ENCODE results near the gene LCN15. TPM values are rescaled to one million over a fixed set of nuclear protein-coding genes. Genes with fewer than 3 reads are reported as not detected.

Gene LCN15
- polyA plus RNA-seq, 1 donor from 2014 or later, result not detected

- Histone ChIP-seq H3K9me2 (ENCODE audit: insufficient read depth, low read length) (no peaks in the 10 kb centered on the region), H3K9ac (ENCODE audit: low read length) (no peak overlapping the region), H2AFZ (ENCODE audit: low read depth, low read length) (no peak overlapping the region), H3K27me3 (ENCODE audit: insufficient read depth, low read depth, low read length) (no peaks in the 10 kb centered on the region), H3K4me2 (ENCODE audit: low read length) (no peak overlapping the region), H3K4me3 (ENCODE audit: low read length) (no peak overlapping the region), H3F3A (ENCODE audit: insufficient read depth, low read length, poor library complexity, severe bottlenecking) (no peaks in the 10 kb centered on the region), H3K36me3 (ENCODE audit: insufficient read depth, low read length) (no peaks in the 10 kb centered on the region), H4K20me1 (ENCODE audit: insufficient read depth) (no peaks in the 10 kb centered on the region), H3K9me3 (ENCODE audit: low read length) (no peaks in the 10 kb centered on the region), H3K79me2 (replicated peaks; ENCODE audit: insufficient read depth, low read length) (no peaks in the 10 kb centered on the region), H3K27ac (ENCODE audit: low read length) (no peak overlapping the region)
- no peak for TF ChIP-seq RAD21 (conservative IDR thresholded peaks at IDR 0.05)
- no peak for TF ChIP-seq EZH2 (IDR thresholded peaks at IDR 0.05; ENCODE audit: borderline replicate concordance, insufficient read depth, low read length, poor library complexity, severe bottlenecking)
- TF ChIP-seq CTCF (IDR thresholded peaks at IDR 0.05; ENCODE audit: poor library complexity, severe bottlenecking), result no peak
- no peak for TF ChIP-seq MXI1 (conservative IDR thresholded peaks at IDR 0.05; ENCODE audit: poor library complexity, severe bottlenecking)
- no peak for TF ChIP-seq REST (IDR thresholded peaks at IDR 0.05; ENCODE audit: borderline replicate concordance)
- TF ChIP-seq EP300 (conservative IDR thresholded peaks at IDR 0.05; ENCODE audit: poor library complexity, severe bottlenecking), result no peak
- TF ChIP-seq SMC3 (conservative IDR thresholded peaks at IDR 0.05; ENCODE audit: poor library complexity), result no peak
- TF ChIP-seq TAF1 (IDR thresholded peaks at IDR 0.05; ENCODE audit: low read depth), result no peak
- no peak for TF ChIP-seq POLR2AphosphoS5 (IDR thresholded peaks at IDR 0.05)
These were observed 13.0 kb upstream of the LCN15 start for GRCh38 chr9:136777359-136777758.

- Histone ChIP-seq H3K27me3 (ENCODE audit: insufficient read depth, low read depth, low read length) (no peaks in the 10 kb centered on the region), H3K9ac (ENCODE audit: low read length) (no peak overlapping the region), H3K27ac (ENCODE audit: low read length) (no peak overlapping the region), H3K36me3 (ENCODE audit: insufficient read depth, low read length) (no peaks in the 10 kb centered on the region), H3K4me2 (ENCODE audit: low read length) (no peak overlapping the region), H2AFZ (ENCODE audit: low read depth, low read length) (no peak overlapping the region), H4K20me1 (ENCODE audit: insufficient read depth) (no peaks in the 10 kb centered on the region), H3K9me2 (ENCODE audit: insufficient read depth, low read length) (no peaks in the 10 kb centered on the region), H3F3A (ENCODE audit: insufficient read depth, low read length, poor library complexity, severe bottlenecking) (no peaks in the 10 kb centered on the region), H3K79me2 (replicated peaks; ENCODE audit: insufficient read depth, low read length) (no peaks in the 10 kb centered on the region), H3K4me3 (ENCODE audit: low read length) (no peak overlapping the region), H3K9me3 (ENCODE audit: low read length) (no peaks in the 10 kb centered on the region)
- no peak for TF ChIP-seq REST (IDR thresholded peaks at IDR 0.05; ENCODE audit: borderline replicate concordance)
- TF ChIP-seq MXI1 (conservative IDR thresholded peaks at IDR 0.05; ENCODE audit: poor library complexity, severe bottlenecking), result no peak
- TF ChIP-seq EZH2 (IDR thresholded peaks at IDR 0.05; ENCODE audit: borderline replicate concordance, insufficient read depth, low read length, poor library complexity, severe bottlenecking), result no peak
- TF ChIP-seq POLR2AphosphoS5 (IDR thresholded peaks at IDR 0.05), result no peak
- TF ChIP-seq SMC3 (conservative IDR thresholded peaks at IDR 0.05; ENCODE audit: poor library complexity), result no peak
- no peak for TF ChIP-seq TAF1 (IDR thresholded peaks at IDR 0.05; ENCODE audit: low read depth)
- no peak for TF ChIP-seq EP300 (conservative IDR thresholded peaks at IDR 0.05; ENCODE audit: poor library complexity, severe bottlenecking)
- TF ChIP-seq CTCF (IDR thresholded peaks at IDR 0.05; ENCODE audit: poor library complexity, severe bottlenecking), result no peak
- TF ChIP-seq RAD21 (conservative IDR thresholded peaks at IDR 0.05), result no peak
These were observed 12.6 kb upstream of the LCN15 start for GRCh38 chr9:136776947-136777346.
